GM20000 (cell line): ENCODE results near the gene CHGA.

Source experiments
- DNase-seq: peaks from one replicate; pipeline ENCODE4 v3.0.0; 2012; ENCODE audit warnings: low spot score
- CTCF ChIP-seq: IDR thresholded peaks from 2 replicates; pipeline ENCODE4 v1.5.1; 2012; ENCODE audit warnings: mild to moderate bottlenecking, control low read depth; ENCODE audit errors: extremely low read depth, missing control alignments

Gene CHGA

GRCh38 chr14:92938235-92938875 lies 15.4 kb downstream of the CHGA start:
- no peak for TF ChIP-seq CTCF

DNA sequence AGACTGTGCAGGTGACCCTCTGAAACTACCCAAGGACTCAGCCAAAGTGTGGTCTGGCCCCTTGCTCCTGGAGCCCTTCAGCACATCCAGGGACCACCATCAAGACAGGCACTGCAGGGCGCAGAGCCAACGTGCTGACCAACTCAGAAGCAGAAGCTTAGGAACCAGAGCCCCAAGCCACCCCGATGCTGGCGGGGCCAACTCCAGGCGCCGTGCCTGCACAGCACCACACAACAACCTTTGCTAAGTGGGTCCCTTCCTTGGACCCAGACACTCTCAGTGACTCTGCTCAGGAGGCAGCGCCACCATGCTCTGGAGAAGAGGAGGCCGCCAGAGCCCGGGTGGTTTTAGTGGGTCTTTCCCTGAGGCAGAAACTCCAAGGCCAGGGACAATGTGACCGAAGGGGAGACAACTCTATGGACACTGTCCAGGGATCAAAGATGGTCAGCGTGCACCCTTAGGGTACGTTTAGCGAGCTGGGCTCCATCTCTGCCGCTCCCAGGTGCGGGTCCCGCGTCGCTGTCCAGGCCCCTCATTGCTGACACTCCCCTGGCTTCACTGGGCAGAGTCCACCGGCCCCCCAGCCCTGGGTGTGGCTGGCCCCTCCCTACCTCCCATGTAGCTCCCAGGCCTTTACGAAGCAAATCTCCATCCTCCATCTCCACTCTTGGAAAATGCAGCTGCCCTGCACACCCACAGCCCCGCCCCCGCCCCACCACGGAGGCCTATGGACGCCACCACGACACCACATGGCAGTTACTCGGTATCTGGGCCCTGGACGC lies 16.1 kb downstream of the CHGA start:
- no peak for DNase-seq
- TF ChIP-seq CTCF = no peak

More at GRCh38 chr14:92938235-92938875, 15.4 kb downstream of the CHGA start:
- no peak for DNase-seq

DNA sequence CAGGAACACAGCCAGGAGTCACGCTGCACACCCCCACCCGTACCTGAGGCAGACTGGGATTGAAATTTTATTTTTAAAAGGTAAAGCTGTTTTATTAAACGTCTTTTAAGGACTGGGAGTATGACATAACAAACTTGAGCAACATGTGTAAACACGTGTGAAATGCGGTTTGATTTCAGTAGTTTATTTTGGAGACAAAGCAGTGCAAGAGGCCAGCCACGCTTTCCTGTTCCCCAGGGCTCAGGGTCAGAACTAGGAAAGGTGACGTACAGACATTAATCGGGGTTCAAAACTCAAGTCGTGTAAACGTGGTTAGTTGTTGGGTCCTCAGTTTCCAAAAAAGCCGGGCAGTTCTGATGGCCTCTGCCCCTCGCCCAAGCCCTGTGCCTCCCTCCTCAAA lies 16.7 kb downstream of the CHGA start:
- no peak for DNase-seq
- TF ChIP-seq CTCF = no peak

DNA sequence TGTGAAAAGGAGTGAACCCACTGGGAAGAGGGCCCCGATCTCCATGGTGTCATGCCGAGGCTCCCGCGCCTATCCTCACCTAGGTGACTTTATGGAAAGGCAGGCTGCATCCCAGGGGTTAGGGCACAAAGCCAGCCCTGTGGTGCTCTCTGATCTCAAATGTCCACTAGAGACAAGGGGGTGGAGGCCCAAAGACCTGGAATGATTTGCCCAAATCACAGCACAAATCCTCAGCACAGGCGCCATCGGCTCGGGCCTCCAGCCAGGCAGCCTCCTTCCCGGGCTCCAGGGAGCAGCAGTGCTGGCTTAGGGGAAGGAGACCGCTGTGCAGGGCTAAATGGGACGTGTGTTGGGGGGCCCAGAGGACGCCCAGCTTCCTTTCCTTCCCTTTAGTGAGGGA lies 17.6 kb downstream of the CHGA start:
- TF ChIP-seq CTCF = no peak
- no peak for DNase-seq

DNA sequence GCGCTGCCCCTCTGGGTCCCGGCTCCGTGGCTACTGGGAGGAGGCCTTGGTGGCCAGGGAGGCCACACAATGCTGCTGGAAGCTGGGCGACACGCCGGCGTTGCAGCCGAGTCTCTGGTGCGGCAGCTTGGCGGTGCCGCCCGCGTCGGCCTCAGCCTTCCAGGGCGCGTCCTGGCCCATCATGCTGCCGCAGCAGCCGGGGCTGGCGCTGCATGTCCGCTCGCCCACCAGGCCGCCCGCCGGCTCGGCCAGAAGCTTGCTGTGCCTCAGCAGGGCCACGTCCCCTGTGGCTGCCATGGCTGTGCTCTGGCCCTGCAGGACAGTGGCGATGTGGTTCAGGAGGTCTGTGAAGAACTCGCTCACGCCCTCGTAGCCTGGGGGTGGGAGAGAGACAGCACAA lies 18.6 kb downstream of the CHGA start:
- no peak for TF ChIP-seq CTCF
- DNase-seq = no peak

DNA sequence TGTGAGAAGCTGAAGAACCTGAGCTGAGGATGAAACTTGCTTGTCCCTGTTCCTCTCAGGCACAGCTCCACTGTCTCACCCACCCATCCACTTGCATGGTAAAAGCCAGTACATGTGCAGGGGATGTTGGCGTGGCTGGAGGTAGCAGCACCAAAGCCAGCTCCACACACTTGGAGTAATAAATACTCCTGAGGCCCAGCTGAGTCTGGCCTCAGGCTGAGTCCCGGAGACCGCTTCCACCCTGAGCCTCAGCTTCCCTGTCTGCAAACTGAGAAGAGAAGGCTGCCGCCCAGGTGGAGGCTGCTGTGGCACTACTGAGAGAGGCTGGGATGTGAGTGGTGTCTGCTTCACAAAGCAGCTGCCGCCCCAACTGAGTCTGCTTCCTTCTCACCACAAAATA lies 19.2 kb downstream of the CHGA start:
- no peak for DNase-seq
- no peak for TF ChIP-seq CTCF

GRCh38 chr14:92942576-92942975 lies 19.6 kb downstream of the CHGA start:
- DNase-seq = no peak
- no peak for TF ChIP-seq CTCF
